A549 (cell line): ENCODE results near the gene PPP6C. TPM values are rescaled to one million over a fixed set of nuclear protein-coding genes. Genes with fewer than 3 reads are reported as not detected.

Experiments used
- ATAC-seq, 2 experiments: fragments of 200-7000 bp in 1 of 2; fragments of >200 bp in 1 of 2; cut with Nextera tagmentation in 1 of 2; cut with Tn5 transposase in 1 of 2; 3 replicates each; pipeline versions ENCODE4 v1.8.0 to v1.9.1; 2018 to 2020; ENCODE audit warnings: mild to moderate bottlenecking in 1 of 2, moderate library complexity in 1 of 2
- CTCF ChIA-PET: fragments of 300-600 bp; sonication (Branson Sonifier 250); formaldehyde crosslinking; extraction: SDS; loops from one replicate; lab custom pipeline; 2021; ENCODE audit warnings: antibody characterized with exemption, inconsistent platforms; lab: Yijun Ruan, JAX
- POLR2A ChIA-PET: fragments of 350-600 bp; formaldehyde crosslinking; extraction: SDS; loops from one replicate; lab custom pipeline; 2021; ENCODE audit warnings: antibody characterized with exemption, inconsistent platforms; lab: Yijun Ruan, JAX
- DNase-seq, 2 experiments: peaks; one replicate each; pipeline versions ENCODE4 v3.0.0 to v3.0.0-alpha.2; 2011 to 2016; ENCODE audit warnings: low read depth in 1 of 2, low spot score in 1 of 2
- FAIRE-seq: peaks from 2 replicates; lab custom pipeline; 2011; peaks lifted over from hg19 to GRCh38; lab: Jason Lieb, UNC
- H3K27ac ChIP-seq, 2 experiments: fragments of >200 bp; sonication (Bioruptor Twin); formaldehyde crosslinking; 3 replicates each; pipeline ENCODE4 v1.5.1; 2016 to 2017
- H3K4me1 ChIP-seq: fragments of >200 bp; sonication (Bioruptor Twin); formaldehyde crosslinking; 3 replicates; pipeline ENCODE4 v1.6.1; 2016
- H3K4me2 ChIP-seq: fragments of >200 bp; sonication (Bioruptor Twin); formaldehyde crosslinking; 3 replicates; pipeline ENCODE4 v1.6.1; 2016
- H3K4me3 ChIP-seq: fragments of >200 bp; sonication (Bioruptor Twin); formaldehyde crosslinking; 3 replicates; pipeline ENCODE4 v1.5.1; 2016
- H3K9me3 ChIP-seq: fragments of >200 bp; sonication (Bioruptor Twin); formaldehyde crosslinking; 3 replicates; pipeline ENCODE4 v1.6.1; 2016
- CHD2 ChIP-seq: fragments of 150-350 bp; IDR thresholded peaks from 2 replicates; pipeline ENCODE4 v1.6.1; 2014; ENCODE audit warnings: low read length; ENCODE audit not compliant: partially characterized antibody
- EHMT2 ChIP-seq: fragments of 200-600 bp; sonication (generic); IDR thresholded peaks from 2 replicates; pipeline ENCODE4 v1.6.1; 2016; ENCODE audit warnings: antibody characterized with exemption, low read depth, mild to moderate bottlenecking, moderate library complexity
- ELK1 ChIP-seq: fragments of 150-350 bp; IDR thresholded peaks from 2 replicates; pipeline ENCODE4 v1.6.1; 2014; ENCODE audit warnings: low read depth, mild to moderate bottlenecking, low read length
- EP300 ChIP-seq, 2 experiments: fragments of >200 bp; sonication (Bioruptor Twin); formaldehyde crosslinking; IDR thresholded peaks; 2 replicates in 1 of 2; 3 replicates in 1 of 2; pipeline ENCODE4 v1.6.1; 2016 to 2017
- HDAC2 ChIP-seq: fragments of 200-600 bp; sonication (generic); IDR thresholded peaks from 2 replicates; pipeline ENCODE4 v1.6.1; 2016
- HMGXB4 ChIP-seq: fragments of 250-450 bp; sonication (Bioruptor Pico); IDR thresholded peaks from 2 replicates; pipeline ENCODE4 v1.5.0; 2021; ENCODE audit warnings: mild to moderate bottlenecking, moderate library complexity, borderline replicate concordance
- HOXB5 ChIP-seq: fragments of 250-450 bp; sonication (Bioruptor Pico); IDR thresholded peaks from 2 replicates; pipeline ENCODE4 v1.5.0; 2020; ENCODE audit warnings: mild to moderate bottlenecking, moderate library complexity
- JUN ChIP-seq, 2 experiments: fragments of >200 bp; sonication (Bioruptor Twin); formaldehyde crosslinking; IDR thresholded peaks; 2 replicates in 1 of 2; 3 replicates in 1 of 2; pipeline ENCODE4 v1.6.1; 2016 to 2017
- JUNB ChIP-seq: fragments of >200 bp; sonication (Bioruptor Twin); formaldehyde crosslinking; IDR thresholded peaks from 2 replicates; pipeline ENCODE4 v1.6.1; 2016
- MAFK ChIP-seq: fragments of 450-650 bp; IDR thresholded peaks from 2 replicates; pipeline ENCODE4 v1.6.1; 2014; ENCODE audit not compliant: partially characterized antibody
- MAZ ChIP-seq: fragments of 150-350 bp; IDR thresholded peaks from 2 replicates; pipeline ENCODE4 v1.6.1; 2014; ENCODE audit warnings: antibody characterized with exemption, low read depth, low read length, borderline replicate concordance
- MYC ChIP-seq: IDR thresholded peaks from 2 replicates; pipeline ENCODE4 v1.6.1; 2012; ENCODE audit warnings: mild to moderate bottlenecking, inconsistent platforms, low read length, improper control_type of control experiment, borderline replicate concordance
- PBX3 ChIP-seq: IDR thresholded peaks from 2 replicates; pipeline ENCODE4 v1.6.1; 2012
- RARB ChIP-seq: fragments of 250-450 bp; sonication (Bioruptor Pico); IDR thresholded peaks from 2 replicates; pipeline ENCODE4 v1.8.0; 2021; ENCODE audit warnings: mild to moderate bottlenecking, moderate library complexity
- RFX5 ChIP-seq: fragments of 450-650 bp; IDR thresholded peaks from 2 replicates; pipeline ENCODE4 v1.7.1; 2014; ENCODE audit warnings: antibody characterized with exemption, mild to moderate bottlenecking, moderate library complexity
- TP53 ChIP-seq: fragments of 250-450 bp; sonication (Bioruptor Pico); IDR thresholded peaks from 2 replicates; pipeline ENCODE4 v1.5.0; 2021; ENCODE audit warnings: mild to moderate bottlenecking, moderate library complexity
- ZC3H11A ChIP-seq: fragments of 450-650 bp; IDR thresholded peaks from 2 replicates; pipeline ENCODE4 v1.6.1; 2014; ENCODE audit warnings: antibody characterized with exemption, mild to moderate bottlenecking
- ZSCAN20 ChIP-seq: fragments of 250-450 bp; sonication (Bioruptor Pico); IDR thresholded peaks from 2 replicates; pipeline ENCODE4 v1.8.0; 2022; ENCODE audit warnings: mild to moderate bottlenecking, moderate library complexity
- WGBS: methylation state at CpG from one replicate; pipeline ENCODE4 v1.1.6; 2017; ENCODE audit errors: missing lambda C conversion rate; 5-methylcytosine and 5-hydroxymethylcytosine counted together
- polyA plus RNA-seq, 4 experiments: library from polyadenylated mRNA; depleted of rRNA in 3 of 4; stranded (reverse); fragments of >200 nt; fragmentation: RNase III in 1 of 4; extraction: RNeasy Plus Mini Kit Qiagen cat#74134 plus additional on column Dnase treatment in 1 of 4; gene quantifications; 2 replicates in 3 of 4; 3 replicates in 1 of 4; pipeline ENCODE4 v1.2.3, GENCODE V29; 2011 to 2017
- TF ChIP-seq, protein P1 (sequence below): fragments of 200-600 bp; sonication (generic); IDR thresholded peaks from 2 replicates; pipeline ENCODE4 v1.6.1; 2016; ENCODE audit warnings: antibody characterized with exemption, mild to moderate bottlenecking, moderate library complexity

The PPP6C gene
- polyA plus RNA-seq, 2 of the 4 experiments (the other 2 are of a cell fraction) = 25.3 to 36.2 TPM

DNA sequence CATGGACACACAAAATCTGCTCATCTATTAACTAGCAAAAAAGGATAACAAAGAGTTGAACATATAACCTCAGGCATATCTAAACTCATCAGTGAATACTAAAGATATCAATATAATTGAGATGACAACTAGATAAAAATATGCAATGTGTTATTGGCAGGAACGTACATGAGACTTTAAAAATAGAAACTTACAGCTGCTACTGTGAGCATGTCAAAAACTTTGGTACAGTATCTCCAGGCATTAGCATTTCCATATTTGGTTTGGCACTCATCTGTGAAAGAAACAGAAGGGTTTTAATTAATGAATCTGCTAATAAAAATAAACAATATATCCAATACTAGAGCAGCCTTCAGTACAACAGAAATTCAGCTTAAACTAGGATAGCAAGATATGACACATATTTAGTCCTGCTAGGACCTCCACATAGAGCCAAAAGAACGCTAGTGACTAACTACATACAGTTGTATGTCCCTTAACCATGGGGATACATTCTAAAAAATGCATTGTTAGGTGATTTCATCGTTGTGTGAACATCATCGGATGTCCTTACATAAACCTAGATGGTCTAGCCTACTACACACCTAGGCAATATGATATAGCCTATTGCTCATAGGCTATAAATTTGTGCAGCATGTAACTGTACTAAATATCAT lies 35.8 kb downstream of the PPP6C start:
- POLR2A ChIA-PET = no interaction called here
- Histone ChIP-seq H3K9me3 (no peaks in the 10 kb centered on the region), H3K4me2 (no peak overlapping the region)
- ATAC-seq = no peak
- no peak for DNase-seq
- WGBS = 89% methylated on average over 4 of the region's 4 CpGs
- FAIRE-seq = no peak
- TF ChIP-seq RARB (CRISPR knock-in tag) = no peak
- no peak for TF ChIP-seq MAFK
- no peak for TF ChIP-seq JUN (IDR thresholded peaks at IDR 0.05)
- no peak for TF ChIP-seq MAZ
- no peak for TF ChIP-seq ZSCAN20 (CRISPR knock-in tag)
- TF ChIP-seq, protein P1, sequence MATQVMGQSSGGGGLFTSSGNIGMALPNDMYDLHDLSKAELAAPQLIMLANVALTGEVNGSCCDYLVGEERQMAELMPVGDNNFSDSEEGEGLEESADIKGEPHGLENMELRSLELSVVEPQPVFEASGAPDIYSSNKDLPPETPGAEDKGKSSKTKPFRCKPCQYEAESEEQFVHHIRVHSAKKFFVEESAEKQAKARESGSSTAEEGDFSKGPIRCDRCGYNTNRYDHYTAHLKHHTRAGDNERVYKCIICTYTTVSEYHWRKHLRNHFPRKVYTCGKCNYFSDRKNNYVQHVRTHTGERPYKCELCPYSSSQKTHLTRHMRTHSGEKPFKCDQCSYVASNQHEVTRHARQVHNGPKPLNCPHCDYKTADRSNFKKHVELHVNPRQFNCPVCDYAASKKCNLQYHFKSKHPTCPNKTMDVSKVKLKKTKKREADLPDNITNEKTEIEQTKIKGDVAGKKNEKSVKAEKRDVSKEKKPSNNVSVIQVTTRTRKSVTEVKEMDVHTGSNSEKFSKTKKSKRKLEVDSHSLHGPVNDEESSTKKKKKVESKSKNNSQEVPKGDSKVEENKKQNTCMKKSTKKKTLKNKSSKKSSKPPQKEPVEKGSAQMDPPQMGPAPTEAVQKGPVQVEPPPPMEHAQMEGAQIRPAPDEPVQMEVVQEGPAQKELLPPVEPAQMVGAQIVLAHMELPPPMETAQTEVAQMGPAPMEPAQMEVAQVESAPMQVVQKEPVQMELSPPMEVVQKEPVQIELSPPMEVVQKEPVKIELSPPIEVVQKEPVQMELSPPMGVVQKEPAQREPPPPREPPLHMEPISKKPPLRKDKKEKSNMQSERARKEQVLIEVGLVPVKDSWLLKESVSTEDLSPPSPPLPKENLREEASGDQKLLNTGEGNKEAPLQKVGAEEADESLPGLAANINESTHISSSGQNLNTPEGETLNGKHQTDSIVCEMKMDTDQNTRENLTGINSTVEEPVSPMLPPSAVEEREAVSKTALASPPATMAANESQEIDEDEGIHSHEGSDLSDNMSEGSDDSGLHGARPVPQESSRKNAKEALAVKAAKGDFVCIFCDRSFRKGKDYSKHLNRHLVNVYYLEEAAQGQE = no peak
- TF ChIP-seq TP53 = no peak
- no peak for TF ChIP-seq HOXB5 (CRISPR knock-in tag)
- TF ChIP-seq PBX3 = no peak
- TF ChIP-seq HDAC2 = no peak
- no peak for TF ChIP-seq EP300 (IDR thresholded peaks at IDR 0.05)
- no peak for TF ChIP-seq HMGXB4 (CRISPR knock-in tag)
- TF ChIP-seq, all 56 proteins: peak for 0
- H3K27ac ChIP-seq = no peak overlapping the region
- no peak overlapping the region for H3K4me3 ChIP-seq
- H3K4me1 ChIP-seq = no peaks in the 10 kb centered on the region
- CTCF ChIA-PET = interaction anchor here (3.3 kb wide), 1 partner anchor 11 kb away, joined by 14 read pairs; the partner anchor contains the start of gene SCAI

DNA sequence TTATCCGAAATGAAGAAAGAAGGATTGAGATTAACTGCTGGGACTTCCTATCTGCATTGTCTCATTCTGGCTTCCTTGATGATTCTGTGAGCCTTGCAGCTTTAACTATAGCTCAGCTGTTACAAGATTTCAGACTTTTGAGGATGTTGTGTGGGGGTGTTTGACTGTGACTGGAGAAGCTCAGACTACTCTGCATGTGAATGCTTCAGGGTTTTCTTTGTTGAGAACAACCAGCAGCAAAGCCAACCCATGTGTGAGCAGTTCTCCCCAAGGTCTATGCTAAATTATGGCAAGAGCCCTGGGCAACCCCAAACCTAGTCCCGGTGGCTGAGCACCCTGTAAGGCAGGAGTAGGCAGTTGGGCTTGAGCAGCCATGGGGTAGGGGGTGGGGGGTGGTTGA lies 37.9 kb downstream of the PPP6C start:
- FAIRE-seq (no peak), DNase-seq (no peak), ATAC-seq (no peak)
- ChIA-PET POLR2A (interaction anchor here (0.5 kb wide), 1 partner anchor 21 kb away, joined by 5 read pairs; no protein-coding TSS in a partner anchor), CTCF (interaction anchor here (1.7 kb wide), 1 partner anchor 9 kb away, joined by 4 read pairs; the partner anchor contains the start of gene SCAI)
- H3K4me3 ChIP-seq = no peak overlapping the region
- no peaks in the 10 kb centered on the region for H3K9me3 ChIP-seq
- no peaks in the 10 kb centered on the region for H3K4me1 ChIP-seq
- TF ChIP-seq RFX5 = no peak
- TF ChIP-seq MAZ = no peak
- no peak for TF ChIP-seq MYC
- TF ChIP-seq EHMT2 = no peak
- no peak for TF ChIP-seq ELK1
- TF ChIP-seq JUNB = no peak
- TF ChIP-seq ZC3H11A = no peak
- TF ChIP-seq CHD2 = no peak
- H3K27ac ChIP-seq = no peak overlapping the region
- 100% methylated on average over 1 of the region's 2 CpGs for WGBS
- H3K4me2 ChIP-seq = no peak overlapping the region
